SK-N-SH (cell line): Measurements from ENCODE around the gene GLS. TPM values are rescaled to one million over a fixed set of nuclear protein-coding genes. Genes with fewer than 3 reads are reported as not detected.
A peak's percentile ranks its signal among the peaks of the same experiment; 100 is the strongest.

ENCODE experiments used
- CTCF ChIA-PET: fragments of 300-600, 350-600 bp; formaldehyde crosslinking; extraction: SDS; loops from one replicate; lab custom pipeline; 2021; lab: Yijun Ruan, JAX
- POLR2A ChIA-PET: fragments of 350-600 bp; sonication (Branson Sonifier 250); formaldehyde crosslinking; extraction: SDS; loops from one replicate; lab custom pipeline; 2020; ENCODE audit warnings: antibody characterized with exemption, inconsistent platforms; lab: Yijun Ruan, JAX
- DNase-seq: peaks from one replicate; pipeline ENCODE4 v3.0.0; 2012
- H2AFZ ChIP-seq: fragments of 200-600 bp; sonication (generic); 2 replicates; pipeline ENCODE4 v1.8.1; 2016; ENCODE audit warnings: antibody characterized with exemption, mild to moderate bottlenecking, low read depth
- H3F3A ChIP-seq: fragments of 200-600 bp; sonication (generic); replicated peaks from 2 replicates; pipeline ENCODE3; 2016; ENCODE audit warnings: antibody characterized with exemption, mild to moderate bottlenecking; ENCODE audit not compliant: insufficient read depth
- H3K27ac ChIP-seq, 2 experiments: fragments of 200-500 bp in 1 of 2; fragments of 200-600 bp in 1 of 2; sonication (Bioruptor generic) in 1 of 2; sonication (generic), shearing (Covaris generic) in 1 of 2; 2 replicates each; pipeline versions ENCODE4 v1.5.1 to v1.6.1; 2014 to 2016; ENCODE audit warnings: low read depth in 2 of 2, inconsistent platforms in 1 of 2, low read length in 1 of 2, mild to moderate bottlenecking in 1 of 2, mixed read lengths in 1 of 2
- H3K27me3 ChIP-seq: fragments of 200-600 bp; sonication (generic), shearing (Covaris generic); 2 replicates; pipeline ENCODE4 v1.6.1; 2016; ENCODE audit warnings: mixed run types; ENCODE audit not compliant: insufficient read depth
- H3K36me3 ChIP-seq, 2 experiments: fragments of 200-500 bp in 1 of 2; fragments of 200-600 bp in 1 of 2; sonication (Bioruptor generic) in 1 of 2; sonication (generic) in 1 of 2; replicated peaks in 1 of 2; 2 replicates each; pipeline versions ENCODE3 to v1.5.1; 2014 to 2016; ENCODE audit warnings: low read length in 1 of 2, mild to moderate bottlenecking in 1 of 2; ENCODE audit not compliant: insufficient read depth in 2 of 2, control insufficient read depth in 1 of 2
- H3K4me1 ChIP-seq, 2 experiments: fragments of 200-500 bp in 1 of 2; fragments of 200-600 bp in 1 of 2; sonication (Bioruptor generic) in 1 of 2; sonication (generic), shearing (Covaris generic) in 1 of 2; 2 replicates each; pipeline versions ENCODE4 v1.5.1 to v1.6.1; 2014 to 2016; ENCODE audit warnings: low read depth in 1 of 2, low read length in 1 of 2, mixed run types in 1 of 2; ENCODE audit not compliant: insufficient read depth in 2 of 2, control insufficient read depth in 1 of 2
- H3K4me2 ChIP-seq: fragments of 200-600 bp; sonication (generic), shearing (Covaris generic); 2 replicates; pipeline ENCODE4 v1.6.1; 2017; ENCODE audit warnings: mixed run types
- H3K4me3 ChIP-seq, 2 experiments: fragments of 200-500 bp in 1 of 2; fragments of 200-600 bp in 1 of 2; sonication (Bioruptor generic) in 1 of 2; sonication (generic), shearing (Covaris generic) in 1 of 2; 2 replicates each; pipeline versions ENCODE4 v1.5.1 to v1.8.1; 2014 to 2016; ENCODE audit warnings: low read depth in 2 of 2, inconsistent platforms in 1 of 2, low read length in 1 of 2, mild to moderate bottlenecking in 1 of 2, mixed read lengths in 1 of 2, moderate library complexity in 1 of 2
- H3K79me2 ChIP-seq: fragments of 200-600 bp; sonication (generic); 2 replicates; pipeline ENCODE4 v1.8.1; 2017; ENCODE audit warnings: mild to moderate bottlenecking; ENCODE audit not compliant: insufficient read depth
- H3K9ac ChIP-seq: fragments of 200-600 bp; sonication (generic); 2 replicates; pipeline ENCODE4 v1.6.1; 2017; ENCODE audit warnings: mixed run types
- H3K9me2 ChIP-seq: fragments of 200-600 bp; sonication (generic); 2 replicates; pipeline ENCODE4 v1.6.1; 2017; ENCODE audit warnings: mixed run types
- H3K9me3 ChIP-seq: fragments of 200-600 bp; sonication (generic); 2 replicates; pipeline ENCODE4 v1.6.1; 2017; ENCODE audit warnings: mixed run types, mild to moderate bottlenecking, moderate library complexity
- H4K20me1 ChIP-seq: fragments of 200-600 bp; sonication (generic); 2 replicates; pipeline ENCODE4 v1.6.1; 2017; ENCODE audit warnings: mild to moderate bottlenecking, mixed run types; ENCODE audit not compliant: insufficient read depth
- ELF1 ChIP-seq: IDR thresholded peaks from 2 replicates; pipeline ENCODE4 v1.4.0; 2012
- FOXJ3 ChIP-seq: sonication (generic); formaldehyde crosslinking; IDR thresholded peaks from 2 replicates; pipeline ENCODE4 v1.5.1; 2020; ENCODE audit warnings: mild to moderate bottlenecking, missing genetic modification reagents
- FOXM1 ChIP-seq: IDR thresholded peaks from 2 replicates; pipeline ENCODE4 v1.4.0; 2012; ENCODE audit warnings: low read depth, mild to moderate bottlenecking
- GABPA ChIP-seq: IDR thresholded peaks from 2 replicates; pipeline ENCODE4 v1.4.0; 2012; ENCODE audit warnings: low read depth, mild to moderate bottlenecking
- IRF3 ChIP-seq: fragments of 150-350 bp; IDR thresholded peaks from 2 replicates; pipeline ENCODE4 v1.6.1; 2016; ENCODE audit warnings: mild to moderate bottlenecking, low read depth, low read length
- JUND ChIP-seq: IDR thresholded peaks from 2 replicates; pipeline ENCODE4 v1.4.0; 2012
- MXI1 ChIP-seq: IDR thresholded peaks from 2 replicates; pipeline ENCODE4 v1.6.1; 2012; ENCODE audit warnings: mild to moderate bottlenecking, low read depth, low read length, improper control_type of control experiment
- NFIC ChIP-seq: IDR thresholded peaks from 2 replicates; pipeline ENCODE4 v1.4.0; 2012; ENCODE audit warnings: borderline replicate concordance
- RAD21 ChIP-seq: IDR thresholded peaks from 2 replicates; pipeline ENCODE4 v1.6.1; 2012; ENCODE audit warnings: mild to moderate bottlenecking, low read length
- RCOR1 ChIP-seq: fragments of 150-350 bp; IDR thresholded peaks from 2 replicates; pipeline ENCODE4 v1.6.1; 2017; ENCODE audit warnings: antibody characterized with exemption, low read length
- RFX5 ChIP-seq: IDR thresholded peaks from 2 replicates; pipeline ENCODE4 v1.6.1; 2012; ENCODE audit warnings: mild to moderate bottlenecking, improper control_type of control experiment, low read length
- RXRA ChIP-seq: IDR thresholded peaks from 2 replicates; pipeline ENCODE4 v1.4.0; 2012; ENCODE audit warnings: low read depth, mild to moderate bottlenecking, borderline replicate concordance
- TAF1 ChIP-seq: IDR thresholded peaks from 2 replicates; pipeline ENCODE4 v1.6.1; 2012; ENCODE audit warnings: low read depth, mild to moderate bottlenecking, low read length, moderate library complexity, borderline replicate concordance
- TCF12 ChIP-seq: IDR thresholded peaks from 2 replicates; pipeline ENCODE4 v1.4.0; 2012
- TEAD4 ChIP-seq: IDR thresholded peaks from 2 replicates; pipeline ENCODE4 v1.4.0; 2012; ENCODE audit warnings: mild to moderate bottlenecking, borderline replicate concordance; ENCODE audit not compliant: insufficient read depth
- USF1 ChIP-seq: IDR thresholded peaks from 2 replicates; pipeline ENCODE4 v1.4.0; 2012; ENCODE audit warnings: low read depth, borderline replicate concordance
- YY1 ChIP-seq: IDR thresholded peaks from 2 replicates; pipeline ENCODE4 v1.4.0; 2012; ENCODE audit warnings: low read depth, mild to moderate bottlenecking
- WGBS: methylation state at CpG from one replicate; pipeline ENCODE4 v1.1.6; 2017; ENCODE audit warnings: low lambda C conversion rate; 5-methylcytosine and 5-hydroxymethylcytosine counted together
- polyA plus RNA-seq, 3 experiments: library from polyadenylated mRNA; depleted of rRNA; stranded (reverse); fragments of >200 nt; gene quantifications; 2 replicates each; pipeline ENCODE4 v1.2.3, GENCODE V29; 2012
- TF ChIP-seq, protein P1 (sequence below): IDR thresholded peaks from 2 replicates; pipeline ENCODE4 v1.4.0; 2012; ENCODE audit warnings: low read depth
- TF ChIP-seq, protein P2 (sequence below): IDR thresholded peaks from 2 replicates; pipeline ENCODE4 v1.6.1; 2012; ENCODE audit warnings: mild to moderate bottlenecking, low read depth, low read length, moderate library complexity
- TF ChIP-seq, protein P3 (sequence below): IDR thresholded peaks from 2 replicates; pipeline ENCODE4; 2012
- TF ChIP-seq, protein P4 (sequence below): fragments of 150-350 bp; IDR thresholded peaks from 2 replicates; pipeline ENCODE4 v1.6.1; 2017; ENCODE audit warnings: antibody characterized with exemption, low read length, low read depth, borderline replicate concordance
- TF ChIP-seq, protein P5 (sequence below): IDR thresholded peaks from 2 replicates; pipeline ENCODE4 v1.4.0; 2012; ENCODE audit warnings: low read depth, borderline replicate concordance

GLS gene
- polyA plus RNA-seq, 1 of the 3 experiments (the other 2 are of a cell fraction) = 37.2 TPM

- Histone ChIP-seq H3K4me2 (peak within 1 kb of the TSS; percentile 74), H3K27ac (peak within 1 kb of the TSS; percentile 65 to 93), H3K9me2 (no peaks in the 10 kb centered on the region), H3K36me3 (peaks cover 6 to 17% of the 10 kb centered on the region in 2 experiments), H3K79me2 (peaks cover 38% of the 10 kb centered on the region), H4K20me1 (no peaks in the 10 kb centered on the region), H3K9me3 (no peaks in the 10 kb centered on the region), H3F3A (no peaks in the 10 kb centered on the region), H2AFZ (peak within 1 kb of the TSS; percentile 79), H3K27me3 (no peaks in the 10 kb centered on the region), H3K4me1 (peaks cover 6 to 19% of the 10 kb centered on the region in 2 experiments; a peak in 2 of 4 replicates), H3K4me3 (peak within 1 kb of the TSS; percentile 86 to 94), H3K9ac (peak within 1 kb of the TSS; percentile 75)
- ChIA-PET POLR2A (interaction anchor here (0.6 to 1.2 kb wide), 2 partner anchors 34 to 450 kb away, joined by 3 to 4 read pairs; no protein-coding TSS in a partner anchor), CTCF (interaction anchor here (0.9 to 1.0 kb wide), 3 partner anchors 11 to 132 kb away, joined by 3 read pairs; no protein-coding TSS in a partner anchor)
- WGBS = 4% methylated on average over 12 of the region's 68 CpGs
- peak; percentile 99 for DNase-seq
- TF ChIP-seq RCOR1 (peak; percentile 43; the same call in 1 of the 2 replicates), RFX5 (peak; percentile 46; the same call in 1 of the 2 replicates), JUND (peak; percentile 68; the same call in 1 of the 2 replicates), NFIC (no peak), ELF1 (peak; percentile 66; the same call in 1 of the 2 replicates), FOXM1 (no peak), YY1 (0 out of 2 replicates have a peak, but pooled peaks have one; percentile 51), TAF1 (peak; percentile 93), RAD21 (no peak), TCF12 (no peak; the same call in 1 of the 2 replicates), IRF3 (peak; percentile 44; the same call in 1 of the 2 replicates), FOXJ3 (CRISPR knock-in tag) (peak; percentile 69; the same call in 1 of the 2 replicates), GABPA (peak; percentile 83), RXRA (no peak), MXI1 (peak; percentile 95), USF1 (peak; percentile 71), TEAD4 (0 out of 2 replicates have a peak, but pooled peaks have one; percentile 13)
- TF ChIP-seq, protein P1, sequence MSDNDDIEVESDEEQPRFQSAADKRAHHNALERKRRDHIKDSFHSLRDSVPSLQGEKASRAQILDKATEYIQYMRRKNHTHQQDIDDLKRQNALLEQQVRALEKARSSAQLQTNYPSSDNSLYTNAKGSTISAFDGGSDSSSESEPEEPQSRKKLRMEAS = peak; percentile 96
- TF ChIP-seq, protein P2, sequence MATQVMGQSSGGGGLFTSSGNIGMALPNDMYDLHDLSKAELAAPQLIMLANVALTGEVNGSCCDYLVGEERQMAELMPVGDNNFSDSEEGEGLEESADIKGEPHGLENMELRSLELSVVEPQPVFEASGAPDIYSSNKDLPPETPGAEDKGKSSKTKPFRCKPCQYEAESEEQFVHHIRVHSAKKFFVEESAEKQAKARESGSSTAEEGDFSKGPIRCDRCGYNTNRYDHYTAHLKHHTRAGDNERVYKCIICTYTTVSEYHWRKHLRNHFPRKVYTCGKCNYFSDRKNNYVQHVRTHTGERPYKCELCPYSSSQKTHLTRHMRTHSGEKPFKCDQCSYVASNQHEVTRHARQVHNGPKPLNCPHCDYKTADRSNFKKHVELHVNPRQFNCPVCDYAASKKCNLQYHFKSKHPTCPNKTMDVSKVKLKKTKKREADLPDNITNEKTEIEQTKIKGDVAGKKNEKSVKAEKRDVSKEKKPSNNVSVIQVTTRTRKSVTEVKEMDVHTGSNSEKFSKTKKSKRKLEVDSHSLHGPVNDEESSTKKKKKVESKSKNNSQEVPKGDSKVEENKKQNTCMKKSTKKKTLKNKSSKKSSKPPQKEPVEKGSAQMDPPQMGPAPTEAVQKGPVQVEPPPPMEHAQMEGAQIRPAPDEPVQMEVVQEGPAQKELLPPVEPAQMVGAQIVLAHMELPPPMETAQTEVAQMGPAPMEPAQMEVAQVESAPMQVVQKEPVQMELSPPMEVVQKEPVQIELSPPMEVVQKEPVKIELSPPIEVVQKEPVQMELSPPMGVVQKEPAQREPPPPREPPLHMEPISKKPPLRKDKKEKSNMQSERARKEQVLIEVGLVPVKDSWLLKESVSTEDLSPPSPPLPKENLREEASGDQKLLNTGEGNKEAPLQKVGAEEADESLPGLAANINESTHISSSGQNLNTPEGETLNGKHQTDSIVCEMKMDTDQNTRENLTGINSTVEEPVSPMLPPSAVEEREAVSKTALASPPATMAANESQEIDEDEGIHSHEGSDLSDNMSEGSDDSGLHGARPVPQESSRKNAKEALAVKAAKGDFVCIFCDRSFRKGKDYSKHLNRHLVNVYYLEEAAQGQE = peak; percentile 61; the same call in 1 of the 2 replicates
- TF ChIP-seq, protein P3, sequence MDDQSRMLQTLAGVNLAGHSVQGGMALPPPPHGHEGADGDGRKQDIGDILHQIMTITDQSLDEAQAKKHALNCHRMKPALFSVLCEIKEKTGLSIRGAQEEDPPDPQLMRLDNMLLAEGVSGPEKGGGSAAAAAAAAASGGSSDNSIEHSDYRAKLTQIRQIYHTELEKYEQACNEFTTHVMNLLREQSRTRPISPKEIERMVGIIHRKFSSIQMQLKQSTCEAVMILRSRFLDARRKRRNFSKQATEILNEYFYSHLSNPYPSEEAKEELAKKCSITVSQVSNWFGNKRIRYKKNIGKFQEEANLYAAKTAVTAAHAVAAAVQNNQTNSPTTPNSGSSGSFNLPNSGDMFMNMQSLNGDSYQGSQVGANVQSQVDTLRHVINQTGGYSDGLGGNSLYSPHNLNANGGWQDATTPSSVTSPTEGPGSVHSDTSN = 0 out of 2 replicates have a peak, but pooled peaks have one; percentile 46
- TF ChIP-seq, protein P4, sequence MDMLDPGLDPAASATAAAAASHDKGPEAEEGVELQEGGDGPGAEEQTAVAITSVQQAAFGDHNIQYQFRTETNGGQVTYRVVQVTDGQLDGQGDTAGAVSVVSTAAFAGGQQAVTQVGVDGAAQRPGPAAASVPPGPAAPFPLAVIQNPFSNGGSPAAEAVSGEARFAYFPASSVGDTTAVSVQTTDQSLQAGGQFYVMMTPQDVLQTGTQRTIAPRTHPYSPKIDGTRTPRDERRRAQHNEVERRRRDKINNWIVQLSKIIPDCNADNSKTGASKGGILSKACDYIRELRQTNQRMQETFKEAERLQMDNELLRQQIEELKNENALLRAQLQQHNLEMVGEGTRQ = no peak
- TF ChIP-seq, protein P5, sequence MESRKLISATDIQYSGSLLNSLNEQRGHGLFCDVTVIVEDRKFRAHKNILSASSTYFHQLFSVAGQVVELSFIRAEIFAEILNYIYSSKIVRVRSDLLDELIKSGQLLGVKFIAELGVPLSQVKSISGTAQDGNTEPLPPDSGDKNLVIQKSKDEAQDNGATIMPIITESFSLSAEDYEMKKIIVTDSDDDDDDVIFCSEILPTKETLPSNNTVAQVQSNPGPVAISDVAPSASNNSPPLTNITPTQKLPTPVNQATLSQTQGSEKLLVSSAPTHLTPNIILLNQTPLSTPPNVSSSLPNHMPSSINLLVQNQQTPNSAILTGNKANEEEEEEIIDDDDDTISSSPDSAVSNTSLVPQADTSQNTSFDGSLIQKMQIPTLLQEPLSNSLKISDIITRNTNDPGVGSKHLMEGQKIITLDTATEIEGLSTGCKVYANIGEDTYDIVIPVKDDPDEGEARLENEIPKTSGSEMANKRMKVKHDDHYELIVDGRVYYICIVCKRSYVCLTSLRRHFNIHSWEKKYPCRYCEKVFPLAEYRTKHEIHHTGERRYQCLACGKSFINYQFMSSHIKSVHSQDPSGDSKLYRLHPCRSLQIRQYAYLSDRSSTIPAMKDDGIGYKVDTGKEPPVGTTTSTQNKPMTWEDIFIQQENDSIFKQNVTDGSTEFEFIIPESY = peak; percentile 94
Observed at GRCh38 chr2:191013932-191014652, 133.5 kb downstream of the GLS start, which contains the start of gene STAT1. STAT1 (minus strand) TSS chr2:191014171; CDS start chr2:191010003, 4,168 bp downstream.
